B cell (primary cell): ENCODE data around the gene DYNLT2. TPM values are rescaled to one million over a fixed set of nuclear protein-coding genes. Genes with fewer than 3 reads are reported as not detected.

Experiments
- ATAC-seq: fragments of 200-7000 bp; cut with Tn5 transposase; one replicate; pipeline ENCODE4 v1.10.0; 2021; ENCODE audit warnings: low read depth, mild to moderate bottlenecking, moderate number of reproducible peaks, moderate library complexity
- CTCF ChIA-PET: fragments of 350-600 bp; sonication (Branson Sonifier 250); formaldehyde crosslinking; loops from one replicate; lab custom pipeline; 2021; ENCODE audit warnings: antibody characterized with exemption, inconsistent platforms; lab: Charles Lee
- POLR2A ChIA-PET: fragments of 350-600 bp; sonication (Branson Sonifier 250); formaldehyde crosslinking; loops from one replicate; lab custom pipeline; 2021; ENCODE audit warnings: antibody characterized with exemption; lab: Charles Lee
- DNase-seq: peaks from one replicate; pipeline ENCODE4 v3.0.0; 2013
- H2AFZ ChIP-seq: 2 replicates; pipeline ENCODE4 v1.6.1; 2012; ENCODE audit warnings: mild to moderate bottlenecking, low read depth, low read length; ENCODE audit not compliant: insufficient read depth, poor library complexity, severe bottlenecking
- H3K27ac ChIP-seq, 2 donors: 1 replicate in 1 of 2; 2 replicates in 1 of 2; pipeline ENCODE4 v1.5.1; 2012 to 2013; ENCODE audit warnings: low read length in 2 of 2, mild to moderate bottlenecking in 2 of 2, moderate library complexity in 1 of 2
- H3K27me3 ChIP-seq, 4 experiments: fragments of 200-600 bp in 1 of 4; sonication (generic) in 1 of 4; replicated peaks in 1 of 4; 1 replicate in 2 of 4; 2 replicates in 2 of 4; pipeline versions ENCODE4 v1.6.1 to v1.7.0; 2013 to 2016; ENCODE audit warnings: low read length in 3 of 4, mild to moderate bottlenecking in 2 of 4, mixed read lengths in 1 of 4, moderate library complexity in 1 of 4; ENCODE audit not compliant: insufficient read depth in 4 of 4, control insufficient read depth in 3 of 4; ENCODE audit errors: control extremely low read depth in 1 of 4
- H3K36me3 ChIP-seq, 2 experiments: replicated peaks in 1 of 2; 1 replicate in 1 of 2; 2 replicates in 1 of 2; pipeline versions ENCODE4 v1.6.1 to v1.7.1; 2013; ENCODE audit warnings: low read length in 1 of 2; ENCODE audit not compliant: insufficient read depth in 2 of 2, control insufficient read depth in 1 of 2; ENCODE audit errors: control extremely low read depth in 1 of 2, extremely low read depth in 1 of 2
- H3K4me1 ChIP-seq, 2 donors: fragments of 200-600 bp in 1 of 2; sonication (generic) in 1 of 2; 1 replicate in 1 of 2; 2 replicates in 1 of 2; pipeline versions ENCODE4 v1.5.1 to v1.6.1; 2013 to 2017; ENCODE audit warnings: low read length in 2 of 2; ENCODE audit not compliant: control insufficient read depth in 2 of 2, insufficient read depth in 2 of 2
- H3K4me2 ChIP-seq: replicated peaks from 2 replicates; pipeline ENCODE3; 2012; ENCODE audit warnings: mild to moderate bottlenecking, low read depth, low read length; ENCODE audit not compliant: poor library complexity, severe bottlenecking
- H3K4me3 ChIP-seq, 5 experiments: fragments of 200-600 bp in 1 of 5; sonication (generic) in 1 of 5; 1 replicate in 3 of 5; 2 replicates in 2 of 5; pipeline versions ENCODE4 v1.5.1 to v1.7.0; 2011 to 2016; ENCODE audit warnings: low read length in 4 of 5, mild to moderate bottlenecking in 4 of 5, low read depth in 2 of 5, control low read depth in 1 of 5, moderate library complexity in 1 of 5; ENCODE audit not compliant: insufficient read depth in 1 of 5; ENCODE audit errors: control extremely low read depth in 1 of 5, extremely low read depth in 1 of 5
- H3K79me2 ChIP-seq: fragments of 200-600 bp; sonication (generic); one replicate; pipeline ENCODE4 v1.6.0; 2016; ENCODE audit warnings: low read length; ENCODE audit not compliant: control insufficient read depth, insufficient read depth
- H3K9ac ChIP-seq: fragments of 200-600 bp; sonication (generic); 2 replicates; pipeline ENCODE4 v1.6.1; 2017; ENCODE audit warnings: mild to moderate bottlenecking, low read length, moderate library complexity
- H3K9me3 ChIP-seq, 3 donors: one replicate each; pipeline versions ENCODE4 v1.6.1 to v1.7.1; 2013; ENCODE audit warnings: low read length in 2 of 3; ENCODE audit not compliant: control insufficient read depth in 2 of 3, insufficient read depth in 1 of 3; ENCODE audit errors: control extremely low read depth in 1 of 3
- H4K20me1 ChIP-seq: 2 replicates; pipeline ENCODE4 v1.6.0; 2012; ENCODE audit warnings: mild to moderate bottlenecking, low read length; ENCODE audit not compliant: insufficient read depth, control insufficient read depth, poor library complexity, severe bottlenecking
- H3K27ac Mint-ChIP-seq: one replicate; pipeline ENCODE4 v1.8.0; 2021; ENCODE audit warnings: mixed read lengths
- H3K27me3 Mint-ChIP-seq: one replicate; pipeline ENCODE4 v1.8.0; 2021; ENCODE audit warnings: mixed read lengths
- H3K4me1 Mint-ChIP-seq: one replicate; pipeline ENCODE4 v1.8.0; 2021; ENCODE audit warnings: mixed read lengths
- H3K4me3 Mint-ChIP-seq: one replicate; pipeline ENCODE4 v1.8.0; 2021; ENCODE audit warnings: mixed read lengths
- H3K9me3 Mint-ChIP-seq: one replicate; pipeline ENCODE4 v1.8.0; 2022; ENCODE audit warnings: mixed read lengths; ENCODE audit not compliant: insufficient read depth
- CTCF ChIP-seq: fragments of 200-600 bp; IDR thresholded peaks from one replicate; pipeline ENCODE4 v1.8.0; 2022; ENCODE audit warnings: antibody characterized with exemption, mild to moderate bottlenecking
- EZH2 ChIP-seq: IDR thresholded peaks from 2 replicates; pipeline ENCODE4 v1.6.1; 2012; ENCODE audit warnings: borderline replicate concordance, low read depth, mild to moderate bottlenecking, moderate library complexity, low read length; ENCODE audit not compliant: insufficient read depth, poor library complexity, severe bottlenecking
- whole genome bisulfite sequencing: methylation state at CpG from one replicate; pipeline ENCODE4 v1.1.5; 2013; ENCODE audit warnings: missing lambda C conversion rate; ENCODE audit not compliant: insufficient coverage; 5-methylcytosine and 5-hydroxymethylcytosine counted together
- intact Hi-C: fragments of 100-400 bp; cut with micrococcal nuclease; formaldehyde crosslinking; loops from one replicate; pipeline ENCODE4 v1.10.0; 2022
- polyA plus RNA-seq: library from polyadenylated mRNA; depleted of rRNA; stranded (reverse); fragments of >200 nt; gene quantifications from 2 replicates; pipeline ENCODE4 v1.2.3, GENCODE V29; 2012
- total RNA-seq, 2 donors: library from RNA; stranded (reverse); fragments of 120-200 nt in 1 of 2; gene quantifications; 1 replicate in 1 of 2; 2 replicates in 1 of 2; pipeline versions ENCODE4 v1.2.3 to v1.2.4, GENCODE V29; 2013 to 2022

The DYNLT2 gene
- total and polyA plus RNA-seq, 2 donors (not counting 1 experiment from before 2014, with no cell fraction given) = 2.4 to 7.2 TPM

- no peaks in the 10 kb centered on the region for H3K27me3 ChIP-seq
- Mint-ChIP-seq H3K27me3 (no peaks in the 10 kb centered on the region), H3K4me3 (peak overlapping the region; percentile 95), H3K4me1 (peaks cover 46% of the 10 kb centered on the region), H3K9me3 (no peaks in the 10 kb centered on the region), H3K27ac (peak overlapping the region; percentile 94)
- TF ChIP-seq CTCF (no peak), EZH2 (no peak)
- WGBS = under 1% methylated on average over 54 of the region's 54 CpGs
- DNase-seq (no peak), ATAC-seq (no peak)
- H3K27ac ChIP-seq = peak overlapping the region; percentile 86 to 95
- H2AFZ ChIP-seq = peak overlapping the region; percentile 97
- H3K9ac ChIP-seq = peak overlapping the region; percentile 92
- H3K79me2 ChIP-seq = peaks cover 40% of the 10 kb centered on the region
- CTCF ChIA-PET = interaction anchor here (0.5 to 2.1 kb wide), 8 partner anchors 14 to 280 kb away, joined by 3 to 8 read pairs (median 3); partner anchors contain the start of gene ERMARD
- peaks cover 0 to 7% (median 0%) of the 10 kb centered on the region in 3 donors for H3K9me3 ChIP-seq
- peaks cover 25 to 41% of the 10 kb centered on the region in 2 donors for H3K4me1 ChIP-seq
- no peaks in the 10 kb centered on the region for H4K20me1 ChIP-seq
- peak overlapping the region; percentile 59 to 95 (median 85) for H3K4me3 ChIP-seq
- POLR2A ChIA-PET = interaction anchor here (0.9 to 3.0 kb wide), 4 partner anchors 21 to 852 kb away, joined by 3 to 28 read pairs (median 12); partner anchors contain the start of genes DYNLT2, ERMARD, PSMB1 and TBP
- intact Hi-C loops = loop anchor here (2.0 to 10.0 kb wide), 2 partner anchors 117 to 489 kb away; no protein-coding TSS in a partner anchor
- H3K36me3 ChIP-seq = peaks cover 6 to 7% of the 10 kb centered on the region in 2 experiments
- peak overlapping the region; percentile 85 for H3K4me2 ChIP-seq
Observed at GRCh38 chr6:169701311-169701953, 49.9 kb downstream of the DYNLT2 start.

- H4K20me1 ChIP-seq = no peaks in the 10 kb centered on the region
- peak overlapping the region; percentile 63 for H3K27ac Mint-ChIP-seq
Observed at GRCh38 chr6:169700296-169700695, 51.1 kb downstream of the DYNLT2 start.

More at GRCh38 chr6:169700296-169700695, 51.1 kb downstream of the DYNLT2 start:
- Histone ChIP-seq H3K79me2 (peaks cover 45% of the 10 kb centered on the region), H3K36me3 (peaks cover 6 to 7% of the 10 kb centered on the region in 2 experiments), H3K4me2 (peak overlapping the region; percentile 85), H2AFZ (no peak overlapping the region), H3K27me3 (no peaks in the 10 kb centered on the region), H3K4me3 (no peak overlapping the region), H3K9me3 (peaks cover 0 to 13% (median 3%) of the 10 kb centered on the region in 3 donors), H3K9ac (no peak overlapping the region), H3K4me1 (peaks cover 23 to 33% of the 10 kb centered on the region in 2 donors), H3K27ac (no peak overlapping the region)
- no peak for TF ChIP-seq CTCF
- no peak for TF ChIP-seq EZH2
- Mint-ChIP-seq H3K9me3 (no peaks in the 10 kb centered on the region), H3K4me3 (peak overlapping the region; percentile 21), H3K27me3 (no peaks in the 10 kb centered on the region), H3K4me1 (peaks cover 37% of the 10 kb centered on the region)
- ChIA-PET POLR2A (interaction anchor here (3.0 kb wide), 1 partner anchor 51 kb away, joined by 20 read pairs; the partner anchor contains the start of genes DYNLT2 and ERMARD), CTCF (interaction anchor here (1.5 kb wide), 1 partner anchor 279 kb away, joined by 3 read pairs; no protein-coding TSS in a partner anchor)
- ATAC-seq (no peak), DNase-seq (no peak)
- intact Hi-C loops = loop anchor here (2.0 to 10.0 kb wide), 2 partner anchors 115 to 487 kb away; no protein-coding TSS in a partner anchor
- WGBS = 52% methylated on average over 3 of the region's 5 CpGs
